HG03354 (cell line): ENCODE data around the gene ZNF335.
"Not testable (repeated sequence)": the region's sequence is repeated elsewhere in the genome, so short reads cannot be mapped to it uniquely, and the experiment has no call there.

Source experiments
- ATAC-seq: cut with Tn5 transposase; IDR thresholded peaks from one replicate; pipeline ENCODE4 v1.9.1; 2021; ENCODE audit warnings: mild to moderate bottlenecking; ENCODE audit not compliant: unreplicated experiment, poor library complexity, severe bottlenecking

Gene ZNF335

DNA sequence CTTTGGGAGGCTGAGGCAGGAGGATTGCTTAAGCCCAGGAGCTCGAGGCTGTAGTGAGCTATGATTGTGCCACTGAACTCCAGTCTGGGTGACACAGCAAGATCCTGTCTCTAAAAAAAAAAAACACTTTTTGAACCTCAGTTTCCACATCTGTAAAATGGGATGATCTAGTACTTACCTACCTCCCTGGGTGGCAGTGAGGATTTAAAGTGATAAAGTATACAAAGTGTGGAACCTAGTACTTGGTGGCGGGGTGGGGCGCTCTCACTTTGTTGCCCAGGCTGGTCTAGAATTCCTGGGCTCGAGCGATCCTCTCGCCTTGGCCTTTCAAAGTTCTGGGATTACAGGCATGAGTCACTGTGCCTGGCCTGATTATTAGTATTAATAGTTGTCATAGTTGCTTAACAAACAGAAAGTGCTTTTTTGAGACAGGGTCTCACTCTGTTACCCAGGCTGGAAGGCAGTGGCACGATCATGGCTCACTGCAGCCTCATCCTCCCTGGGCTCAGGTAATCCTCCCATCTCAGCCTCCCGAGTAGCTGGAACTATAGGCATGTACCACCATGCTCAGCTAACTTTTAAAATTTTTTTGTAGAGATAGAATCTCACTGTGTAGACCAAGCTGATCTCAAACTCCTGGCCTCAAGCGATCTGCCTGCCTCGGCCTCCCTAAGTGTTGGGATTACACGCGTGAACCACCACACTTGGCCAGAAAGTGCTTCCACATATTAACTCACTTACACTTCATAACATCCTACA is 53.0 kb downstream of the ZNF335 start:
- ATAC-seq = no peak

DNA sequence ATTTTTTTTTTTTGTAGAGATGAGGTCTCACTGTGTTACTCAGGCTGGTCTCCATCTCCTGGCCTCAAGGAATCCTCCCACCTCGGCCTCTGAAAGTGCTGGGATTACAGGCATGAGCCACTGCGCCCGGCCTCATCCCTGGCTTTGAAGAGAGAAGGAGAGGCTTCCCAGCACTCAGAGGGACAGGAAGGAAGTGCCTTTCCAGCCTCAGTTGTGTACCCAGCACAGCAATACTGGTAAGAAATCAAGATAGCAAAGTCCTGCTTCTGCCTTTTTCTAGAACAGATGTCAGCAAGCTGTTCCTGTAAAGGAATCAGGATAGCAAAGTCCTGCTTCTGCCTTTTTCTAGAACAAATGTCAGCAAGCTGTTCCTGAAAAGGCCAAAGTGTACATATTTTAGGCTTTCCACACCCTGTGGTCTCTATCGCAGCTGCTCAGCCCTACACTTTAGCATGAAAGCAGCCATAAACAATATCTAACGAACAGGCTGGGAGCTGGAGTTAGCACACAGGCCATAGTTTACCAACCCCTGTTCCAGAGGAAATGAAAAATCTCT is 53.7 kb downstream of the ZNF335 start:
- ATAC-seq = no peak

DNA sequence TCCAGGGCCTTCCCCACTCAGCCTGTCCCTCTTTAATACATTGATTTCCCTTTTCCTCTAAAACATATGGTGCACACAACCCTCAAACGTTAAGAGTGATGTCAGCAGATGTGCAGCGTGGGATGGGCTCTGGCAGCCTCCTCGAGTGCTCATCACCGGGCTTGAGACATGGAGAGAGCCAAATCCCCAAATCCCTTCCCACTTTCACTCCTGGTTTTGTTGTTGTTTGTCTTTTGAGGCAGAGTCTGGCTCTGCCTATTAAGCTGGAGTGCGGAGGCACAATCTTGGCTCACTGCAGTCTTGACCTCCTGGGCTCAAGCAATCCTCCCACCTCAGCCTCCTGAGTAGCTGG is 54.2 kb downstream of the ZNF335 start:
- ATAC-seq = no peak

DNA sequence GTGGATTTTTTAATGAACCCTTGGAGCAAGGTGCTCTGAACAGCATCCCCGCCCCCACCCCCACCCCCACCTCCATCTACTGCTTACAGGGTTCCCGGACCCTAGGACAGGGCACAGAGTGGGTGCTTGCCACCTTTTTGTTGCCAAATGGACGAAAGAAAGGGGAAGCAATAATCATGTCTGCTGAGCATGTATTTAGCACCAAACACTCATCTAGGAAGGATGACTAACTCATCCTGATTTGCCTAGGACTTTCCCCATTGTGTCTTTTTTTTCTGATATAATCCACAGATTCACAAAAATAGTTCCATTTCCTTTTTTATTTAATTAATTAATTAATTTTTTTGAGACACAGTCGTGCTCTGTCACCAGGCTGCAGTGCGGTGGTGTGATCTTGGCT is 58.9 kb downstream of the ZNF335 start:
- ATAC-seq = no peak

DNA sequence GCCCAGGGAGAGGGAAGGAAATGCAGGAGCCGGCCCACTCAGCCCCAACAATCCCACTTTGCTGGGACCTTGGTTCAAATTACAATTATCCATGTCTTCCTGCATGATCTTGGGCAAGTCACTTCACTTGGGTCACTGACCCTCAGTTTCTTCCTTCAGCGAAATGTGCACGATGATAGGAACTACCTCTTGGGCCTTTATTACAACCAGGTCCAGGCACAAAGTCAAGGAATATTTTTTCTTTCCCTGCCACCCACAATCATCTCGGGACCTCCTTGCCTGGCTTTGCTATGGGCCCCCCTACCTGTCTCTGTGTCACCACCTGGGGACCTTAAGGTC is 59.7 kb downstream of the ZNF335 start:
- no peak for ATAC-seq

DNA sequence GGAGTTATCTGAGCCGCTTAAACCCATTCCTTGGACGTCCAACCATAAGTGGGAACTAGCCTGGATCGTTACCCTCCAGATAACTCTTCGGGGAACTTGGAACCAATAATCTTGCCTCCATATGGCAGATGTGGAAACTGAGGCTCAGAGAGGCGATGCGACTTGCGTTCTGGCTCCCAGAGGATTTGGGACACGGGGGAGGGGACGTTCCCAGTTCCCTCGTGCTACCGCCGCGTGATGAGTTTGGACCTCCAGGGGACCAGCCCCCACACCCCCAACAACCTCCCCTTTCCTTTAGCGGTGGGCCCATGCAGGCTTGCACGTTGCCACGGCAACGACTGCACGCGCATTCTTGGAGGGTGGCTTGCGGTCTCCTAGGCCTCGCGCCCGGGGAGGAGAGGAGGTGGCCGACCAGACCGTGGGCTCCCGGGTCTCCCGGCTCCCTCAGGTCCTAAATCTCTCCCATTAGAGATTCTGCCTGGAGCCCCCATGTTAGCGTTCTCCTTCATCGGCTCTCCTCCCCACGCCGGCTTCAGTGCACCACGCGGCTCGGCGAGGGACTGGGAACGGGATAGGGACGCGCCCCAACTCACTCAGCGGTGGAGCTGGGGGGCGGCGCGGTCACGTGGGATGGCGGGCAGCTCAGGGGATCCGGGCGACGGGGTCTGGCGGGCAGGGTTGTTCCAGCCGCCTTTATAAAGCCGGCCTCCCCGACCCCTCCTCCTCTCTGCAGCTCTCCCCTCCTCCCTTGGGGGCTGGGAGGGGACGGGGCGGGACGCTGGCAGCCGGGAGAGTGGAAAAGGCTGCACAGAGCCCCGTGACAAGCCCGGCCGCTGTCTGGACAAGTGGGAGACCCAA is 60.3 kb downstream of the ZNF335 start, which contains the start of gene PLTP:
Gene PLTP, minus strand, starts transcription at position 670 of the 858 bp plus-strand sequence. CDS start 703 bp downstream, outside the sequence.
- ATAC-seq = no peak

DNA sequence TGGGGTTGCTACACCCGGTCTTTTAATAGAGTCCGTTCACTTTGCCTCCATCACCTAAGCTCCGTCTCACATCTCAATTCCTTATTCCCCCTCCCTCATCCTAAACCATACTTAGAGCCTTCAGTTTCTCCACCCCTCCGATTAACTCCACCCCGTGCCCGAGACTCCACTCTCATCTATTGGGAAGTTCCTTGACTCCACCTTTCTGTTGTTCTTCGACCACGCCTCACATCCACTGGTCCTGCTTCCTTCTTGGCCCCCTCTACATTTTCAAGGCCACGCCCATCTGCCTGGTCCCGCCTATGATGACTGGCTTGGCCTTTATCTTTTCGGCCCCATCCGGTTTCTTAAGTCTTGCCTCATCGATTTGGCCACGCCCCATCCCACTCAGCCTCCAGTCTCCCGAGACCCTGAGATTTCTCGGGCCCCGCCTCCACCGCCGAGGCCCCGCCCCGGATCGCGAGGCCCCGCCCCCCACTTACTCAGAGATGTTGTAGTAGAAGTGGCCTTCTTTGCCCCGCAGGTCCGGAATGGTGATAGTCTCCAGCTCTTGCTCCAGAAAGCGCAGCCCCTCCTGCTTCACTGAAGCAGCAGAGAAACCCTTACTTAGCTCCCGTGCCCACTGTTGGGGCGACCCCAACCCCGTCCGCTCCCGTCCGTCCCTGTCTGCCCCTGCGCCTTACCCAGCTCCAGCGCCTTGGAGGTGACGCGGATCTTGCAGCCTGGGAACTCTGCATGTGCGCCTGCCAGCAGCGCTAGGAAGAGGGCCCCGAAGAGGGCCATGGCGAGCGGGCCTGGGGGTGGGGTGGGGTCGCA is 61.1 kb downstream of the ZNF335 start:
- ATAC-seq = peak; percentile 93

DNA sequence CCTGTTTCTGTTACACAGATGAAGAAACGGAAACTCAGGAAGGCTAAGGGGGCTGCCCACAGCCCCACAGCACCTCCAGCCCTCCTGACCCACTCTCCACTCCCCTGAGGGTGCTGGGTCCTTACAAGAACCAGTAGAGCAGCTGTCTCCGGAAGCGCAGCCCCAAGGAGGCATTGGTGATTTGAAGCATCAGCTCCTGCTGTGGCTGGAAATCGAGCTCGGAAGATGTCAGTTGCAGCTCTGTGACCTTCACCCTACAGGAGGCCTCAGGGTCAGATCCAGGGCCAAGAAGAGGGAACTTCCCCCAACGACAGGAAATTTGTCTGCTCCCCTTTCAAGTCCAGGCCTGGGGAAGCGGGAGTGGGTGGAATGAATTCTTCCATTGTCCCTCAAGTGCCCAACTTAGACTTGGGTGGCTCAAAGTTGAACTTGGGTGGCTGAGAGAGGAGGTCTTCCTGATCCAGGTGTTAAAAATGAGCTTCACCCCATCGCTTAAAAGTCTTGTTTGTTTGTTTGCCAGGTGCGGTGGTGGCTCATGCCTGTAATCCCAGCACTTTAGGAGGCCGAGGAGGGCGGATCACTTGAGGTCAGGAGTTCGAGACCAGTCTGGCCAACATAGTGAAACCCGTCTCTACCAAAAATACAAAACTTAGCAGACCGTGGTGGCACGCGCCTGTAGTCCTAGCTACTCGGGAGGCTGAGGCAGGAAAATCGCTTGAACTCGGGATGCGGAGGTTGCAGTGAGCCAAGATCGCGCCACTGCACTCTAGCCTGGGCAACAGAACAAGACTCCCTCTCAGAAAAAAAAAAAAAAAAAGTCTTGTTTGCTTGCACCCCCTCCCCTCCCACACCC is 62.0 kb downstream of the ZNF335 start:
- no peak for ATAC-seq

DNA sequence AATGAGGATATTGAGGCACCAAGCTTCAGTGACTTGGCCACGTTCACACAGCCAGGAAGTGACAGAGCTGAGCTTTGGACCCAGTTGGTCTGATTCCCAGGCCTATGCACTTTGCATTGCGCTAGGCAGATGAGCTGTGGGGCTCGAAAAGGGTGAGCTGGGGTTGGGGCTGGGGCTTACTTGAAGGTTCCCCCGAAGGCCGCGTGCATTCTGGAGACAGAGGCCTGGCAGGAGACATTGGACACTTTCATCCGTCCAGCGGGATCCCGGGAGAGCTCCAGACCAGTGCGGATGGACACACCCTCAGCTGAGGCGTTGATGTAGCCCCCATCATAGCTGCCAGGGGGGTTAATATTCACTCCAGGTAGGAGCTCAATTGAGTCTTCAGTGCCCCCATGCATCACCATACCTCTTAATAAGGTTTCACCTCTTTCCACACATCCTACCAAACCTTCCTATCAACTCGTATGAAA is 62.6 kb downstream of the ZNF335 start:
- ATAC-seq = no peak

DNA sequence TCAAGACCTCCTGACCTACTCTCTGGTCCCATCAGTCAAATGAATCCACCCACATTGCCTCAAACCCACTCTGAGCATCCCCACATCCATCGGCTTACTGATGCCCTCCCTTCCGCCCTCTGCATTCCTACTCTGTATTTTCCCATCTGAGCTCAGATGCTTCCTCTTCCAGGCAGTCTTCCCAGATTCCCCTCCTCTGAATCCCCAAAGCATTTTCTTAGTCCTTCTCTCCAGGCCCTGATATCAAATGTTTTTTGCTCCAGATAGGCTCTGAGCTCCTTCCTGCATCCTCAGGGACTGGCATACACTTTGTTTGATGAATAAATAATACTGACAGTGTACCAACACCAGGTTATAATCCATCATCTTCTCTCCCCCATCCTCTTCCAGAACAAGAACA is 63.9 kb downstream of the ZNF335 start:
- no peak for ATAC-seq

DNA sequence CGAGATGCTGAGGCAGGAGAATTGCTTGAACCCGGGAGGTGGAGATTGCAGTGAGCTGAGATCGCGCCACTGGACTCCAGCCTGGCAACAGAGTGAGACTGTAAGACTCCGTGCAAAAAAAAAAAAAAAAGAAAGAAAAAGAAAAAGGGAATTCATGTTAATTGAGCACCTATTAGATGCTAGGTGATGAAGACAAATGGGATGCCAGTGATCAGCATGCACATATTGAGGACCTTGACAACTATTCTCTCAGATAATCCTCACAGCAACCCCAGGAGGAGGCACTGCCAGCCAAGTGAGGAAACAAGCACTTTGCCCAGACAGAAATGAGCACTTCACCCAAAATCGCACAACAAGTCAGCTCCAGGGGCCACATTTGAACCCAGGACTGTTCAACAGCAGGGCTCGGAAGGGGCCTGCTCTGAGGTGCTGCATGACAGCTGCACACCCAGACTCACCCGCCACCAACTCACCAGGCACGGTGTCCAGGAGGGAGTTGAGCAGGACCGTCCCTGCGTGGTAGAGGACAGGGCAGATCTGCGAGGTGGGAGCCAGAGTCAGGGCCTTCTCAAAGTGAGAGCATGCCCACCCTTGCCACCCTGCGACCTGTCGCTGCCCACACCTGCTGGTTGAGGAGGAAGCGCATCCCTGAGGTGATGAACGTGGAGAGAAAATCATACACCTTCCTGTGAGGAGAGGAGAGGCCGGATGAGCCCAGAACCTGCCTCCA is 64.6 kb downstream of the ZNF335 start:
- ATAC-seq = no peak

DNA sequence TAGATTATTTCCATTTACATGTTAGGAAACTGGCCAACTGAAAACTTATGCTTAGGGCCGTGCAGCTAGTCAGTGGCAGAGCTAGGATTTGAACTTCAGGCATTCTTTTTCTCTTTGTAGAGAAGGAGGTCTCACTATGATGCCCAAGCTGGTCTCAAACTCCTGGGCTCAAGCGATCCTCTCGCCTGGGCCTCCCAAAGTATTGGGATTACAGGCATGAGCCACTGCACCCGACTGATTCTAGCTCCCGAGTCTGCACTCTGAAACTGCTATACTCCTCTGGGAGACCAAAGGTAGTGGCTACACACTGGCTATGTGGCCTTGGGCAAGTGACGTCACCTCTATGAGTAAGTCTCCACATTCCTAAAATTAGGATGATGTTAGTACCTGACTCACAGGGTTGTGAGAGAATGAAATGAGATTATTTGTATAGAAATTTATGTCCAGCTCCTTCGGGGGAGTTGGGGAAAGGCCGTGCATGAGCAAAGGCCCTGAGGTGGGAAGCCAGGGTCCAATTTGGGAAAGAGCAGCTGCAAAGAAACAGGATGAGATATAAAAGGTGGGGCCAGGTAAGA is 66.4 kb downstream of the ZNF335 start:
- ATAC-seq = no peak

DNA sequence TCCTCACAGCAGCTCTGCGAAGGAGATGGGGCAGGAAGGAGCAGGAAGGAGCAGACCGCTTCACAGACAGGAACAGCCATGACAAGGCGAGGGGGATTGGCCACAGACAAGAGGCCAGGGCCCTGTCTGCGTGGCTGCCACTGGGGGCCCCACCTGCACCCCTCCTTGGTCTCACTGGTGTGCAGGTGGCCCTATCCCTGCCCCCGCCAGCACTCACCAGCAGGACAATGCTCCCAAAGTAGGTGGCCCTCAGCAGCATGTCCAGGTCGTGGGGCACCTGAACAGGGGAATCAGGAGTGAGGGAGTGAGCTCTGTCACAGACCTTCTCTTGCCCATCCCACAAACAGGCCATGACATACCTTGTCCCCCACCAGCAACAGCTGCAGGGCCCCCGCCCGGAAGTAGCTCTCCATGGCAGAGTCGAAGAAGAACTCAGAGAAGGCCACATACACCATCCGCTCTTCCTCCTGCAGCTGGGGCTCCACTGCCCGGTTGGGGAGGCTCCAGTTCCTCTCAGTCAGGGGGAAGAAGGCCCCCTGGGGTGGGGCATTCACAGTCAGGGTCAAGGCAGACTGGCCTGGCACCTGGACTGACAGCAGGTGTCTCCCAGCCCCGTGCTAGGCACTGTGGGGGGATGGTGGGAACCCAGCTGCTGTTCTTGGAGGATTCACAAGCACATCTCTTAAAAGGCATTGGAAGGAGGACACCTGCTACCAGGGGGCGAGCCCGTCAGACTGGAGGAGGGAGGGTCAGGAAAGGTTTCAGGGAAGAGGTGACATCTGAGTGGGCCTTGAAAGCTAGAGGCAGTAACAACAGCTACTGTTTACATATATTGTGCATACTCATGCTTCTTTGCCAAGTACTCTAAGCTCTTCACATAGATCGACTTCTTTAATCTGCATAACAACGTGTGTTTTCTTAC is 67.2 kb downstream of the ZNF335 start:
- ATAC-seq = no peak

DNA sequence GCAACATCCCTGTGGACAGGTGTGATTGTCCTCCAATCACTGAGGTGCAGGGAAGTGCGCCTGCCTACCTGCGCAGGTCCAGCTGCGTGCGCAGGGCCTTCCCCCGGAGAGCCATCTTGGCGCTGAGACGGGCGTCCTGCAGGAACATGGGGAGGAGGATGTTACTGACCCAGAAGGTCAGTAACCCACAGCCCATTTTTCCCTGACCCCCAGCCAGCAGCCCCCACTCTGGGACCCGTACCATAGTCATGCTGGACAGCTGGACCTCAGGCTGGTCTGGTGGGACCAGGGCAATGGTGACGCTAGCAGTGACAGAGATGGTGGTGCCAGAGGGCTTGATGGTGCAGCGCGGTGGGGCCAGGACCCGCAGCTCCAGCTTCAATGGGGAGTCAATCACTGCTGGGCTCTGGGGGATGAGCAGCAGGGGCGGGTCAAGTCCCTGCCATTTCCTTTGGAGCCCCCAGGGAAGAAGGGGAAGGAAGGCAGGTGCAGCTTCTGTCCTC is 69.8 kb downstream of the ZNF335 start:
- ATAC-seq = no peak

DNA sequence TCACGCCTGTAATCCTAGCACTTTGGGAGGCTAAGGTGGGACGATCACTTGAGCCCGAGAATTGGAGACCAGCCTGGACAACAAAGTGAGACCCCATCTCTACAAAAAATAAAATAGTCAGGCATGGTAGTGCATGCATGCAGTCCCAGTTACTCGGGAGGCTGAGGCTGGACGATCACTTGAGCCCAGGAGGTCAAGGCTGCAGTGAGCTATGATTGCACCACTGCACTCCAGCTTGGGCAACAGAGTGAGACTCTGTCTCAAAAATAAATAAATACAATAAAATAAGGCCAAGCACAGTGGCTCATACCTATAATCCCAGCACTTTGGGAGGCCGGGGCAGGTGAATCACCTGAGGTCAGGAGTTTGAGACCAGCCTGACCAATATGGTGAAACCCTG is 70.7 kb downstream of the ZNF335 start:
- not testable (repeated sequence) for ATAC-seq

DNA sequence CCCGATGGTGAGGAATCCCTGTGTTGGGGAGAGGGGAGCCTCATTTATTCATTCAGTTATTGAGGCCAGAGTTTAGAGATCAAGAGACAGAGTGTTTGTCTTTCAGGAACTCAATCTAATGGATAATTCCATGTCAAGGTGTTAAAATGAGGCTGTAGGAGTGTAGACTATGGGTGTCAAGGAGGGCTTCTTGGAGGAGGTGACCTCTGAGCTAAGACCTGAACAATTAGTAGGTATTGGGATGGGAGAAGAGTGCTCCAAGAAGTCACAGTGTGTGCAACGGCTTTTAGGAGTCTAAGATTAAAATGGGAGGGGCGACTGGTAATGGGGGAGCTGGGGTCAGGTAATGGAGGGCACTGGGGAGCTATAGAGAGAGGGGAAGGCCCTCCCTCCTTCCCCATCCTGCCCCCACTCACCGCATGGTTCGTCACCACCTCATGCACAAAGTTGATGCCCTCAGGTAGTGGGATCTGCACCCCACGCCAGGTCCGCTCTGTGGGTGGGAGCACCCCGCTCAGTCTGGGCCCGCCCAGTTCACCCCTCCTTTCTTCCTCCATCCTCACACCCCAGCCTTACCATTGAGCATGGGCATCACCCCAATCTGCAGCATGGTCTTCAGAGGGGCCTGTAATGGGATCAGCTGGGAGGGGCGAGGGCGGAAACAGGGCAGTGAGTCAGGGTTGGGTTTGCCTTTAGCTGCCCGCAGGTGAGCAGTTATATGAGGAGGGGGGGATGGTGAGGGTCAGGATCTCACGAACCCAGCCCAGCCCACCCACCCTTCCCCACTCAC is 72.8 kb downstream of the ZNF335 start:
- no peak for ATAC-seq
